DOHH2 (cell line): ENCODE data around the gene CLIP2.

Experiments used
- H3F3A ChIP-seq: fragments of 200-600 bp; sonication (generic), shearing (Covaris generic); 2 replicates; pipeline ENCODE4 v1.6.0; 2016; ENCODE audit warnings: antibody characterized with exemption, mild to moderate bottlenecking; ENCODE audit not compliant: control insufficient read depth, insufficient read depth
- H3K27ac ChIP-seq: fragments of 200-600 bp; sonication (generic); 2 replicates; pipeline ENCODE4 v1.5.1; 2014; ENCODE audit warnings: low read depth, mild to moderate bottlenecking, low read length, moderate library complexity
- H3K27me3 ChIP-seq: fragments of 200-600 bp; sonication (generic); 2 replicates; pipeline ENCODE4 v1.6.1; 2014; ENCODE audit warnings: mild to moderate bottlenecking, low read length, mixed read lengths; ENCODE audit not compliant: control insufficient read depth
- H3K36me3 ChIP-seq: fragments of 200-600 bp; sonication (generic); 2 replicates; pipeline ENCODE4 v1.6.1; 2014; ENCODE audit warnings: mild to moderate bottlenecking, low read length, moderate library complexity, mixed read lengths; ENCODE audit not compliant: control insufficient read depth
- H3K4me1 ChIP-seq: fragments of 200-600 bp; sonication (generic); 2 replicates; pipeline ENCODE4 v1.6.1; 2014; ENCODE audit warnings: mild to moderate bottlenecking, low read length, mixed read lengths; ENCODE audit not compliant: control insufficient read depth
- H3K4me2 ChIP-seq: fragments of 200-600 bp; sonication (generic); 2 replicates; pipeline ENCODE4 v1.6.0; 2014; ENCODE audit warnings: mild to moderate bottlenecking, low read length, moderate library complexity
- H3K4me3 ChIP-seq: fragments of 200-600 bp; sonication (generic); 2 replicates; pipeline ENCODE4 v1.5.1; 2014; ENCODE audit warnings: mild to moderate bottlenecking, low read length, mixed read lengths
- H3K79me2 ChIP-seq: fragments of 200-600 bp; sonication (generic); 2 replicates; pipeline ENCODE4 v1.6.1; 2014; ENCODE audit warnings: mild to moderate bottlenecking, low read length, mixed read lengths; ENCODE audit not compliant: control insufficient read depth
- H3K9me2 ChIP-seq: fragments of 200-600 bp; sonication (generic); replicated peaks from 2 replicates; pipeline ENCODE4 v1.6.1; 2014; ENCODE audit warnings: mild to moderate bottlenecking, low read length, mixed read lengths; ENCODE audit not compliant: control insufficient read depth
- H3K9me3 ChIP-seq: fragments of 200-600 bp; sonication (generic); 2 replicates; pipeline ENCODE4 v1.6.1; 2014; ENCODE audit warnings: antibody characterized with exemption, low read length, mixed read lengths; ENCODE audit not compliant: control insufficient read depth, insufficient read depth
- H4K20me1 ChIP-seq: fragments of 200-600 bp; sonication (generic); 2 replicates; pipeline ENCODE4 v1.6.0; 2014; ENCODE audit warnings: low read depth, mild to moderate bottlenecking, antibody characterized with exemption, low read length, moderate library complexity; ENCODE audit not compliant: control insufficient read depth, insufficient read depth
- CTCF ChIP-seq: fragments of 200-600 bp; sonication (generic); IDR thresholded peaks from one replicate; pipeline ENCODE4 v1.5.1; 2014; ENCODE audit warnings: antibody characterized with exemption, mild to moderate bottlenecking, low read depth, low read length; ENCODE audit not compliant: poor library complexity, severe bottlenecking
- EZH2phosphoT487 ChIP-seq: fragments of 200-600 bp; sonication (generic); IDR thresholded peaks from 2 replicates; pipeline ENCODE4 v1.6.1; 2017; ENCODE audit warnings: borderline replicate concordance, mild to moderate bottlenecking, antibody characterized with exemption, low read length, moderate library complexity, mixed read lengths

Gene CLIP2

GRCh38 chr7:74372511-74373111, 83.4 kb downstream of the CLIP2 start:
- Histone ChIP-seq H3K27me3 (no peaks in the 10 kb centered on the region), H3K4me2 (peak overlapping the region; percentile 66), H3K4me3 (no peak overlapping the region), H3K4me1 (peaks cover 50% of the 10 kb centered on the region), H3K36me3 (no peaks in the 10 kb centered on the region), H3K9me2 (no peaks in the 10 kb centered on the region), H3K9me3 (no peaks in the 10 kb centered on the region), H3K79me2 (no peaks in the 10 kb centered on the region), H3F3A (peaks cover 10% of the 10 kb centered on the region; the same call in 1 of the 2 replicates), H3K27ac (no peak overlapping the region), H4K20me1 (no peaks in the 10 kb centered on the region)
- TF ChIP-seq EZH2phosphoT487 (no peak), CTCF (no peak)

GRCh38 chr7:74373536-74373935, 84.3 kb downstream of the CLIP2 start:
- TF ChIP-seq EZH2phosphoT487 (no peak), CTCF (no peak)
- Histone ChIP-seq H3K36me3 (no peaks in the 10 kb centered on the region), H3K4me1 (peaks cover 49% of the 10 kb centered on the region), H3F3A (peaks cover 6% of the 10 kb centered on the region; the same call in 1 of the 2 replicates), H3K27ac (no peak overlapping the region), H3K27me3 (no peaks in the 10 kb centered on the region), H3K4me3 (no peak overlapping the region), H3K9me3 (no peaks in the 10 kb centered on the region), H3K4me2 (peak overlapping the region; percentile 19), H4K20me1 (no peaks in the 10 kb centered on the region), H3K79me2 (no peaks in the 10 kb centered on the region), H3K9me2 (no peaks in the 10 kb centered on the region)

GRCh38 chr7:74375726-74376220, 86.6 kb downstream of the CLIP2 start:
- no peak overlapping the region for H3K4me2 ChIP-seq
- H3K27me3 ChIP-seq: no peaks in the 10 kb centered on the region
- H3K36me3 ChIP-seq: no peaks in the 10 kb centered on the region
- no peak overlapping the region for H3K4me3 ChIP-seq
- no peak overlapping the region for H3K27ac ChIP-seq
- H3F3A ChIP-seq: peaks cover 3% of the 10 kb centered on the region; the same call in 1 of the 2 replicates
- TF ChIP-seq CTCF: no peak
- TF ChIP-seq EZH2phosphoT487: no peak
- H3K79me2 ChIP-seq: no peaks in the 10 kb centered on the region
- peaks cover 34% of the 10 kb centered on the region for H3K4me1 ChIP-seq
- no peaks in the 10 kb centered on the region for H4K20me1 ChIP-seq
- no peaks in the 10 kb centered on the region for H3K9me2 ChIP-seq
- no peaks in the 10 kb centered on the region for H3K9me3 ChIP-seq
